ENCODE data around the gene LDLRAP1. TPM values are rescaled to one million over a fixed set of nuclear protein-coding genes. Genes with fewer than 3 reads are reported as not detected.
"Not testable (repeated sequence)": the region's sequence is repeated elsewhere in the genome, so short reads cannot be mapped to it uniquely, and the experiment has no call there.

LDLRAP1 gene
- total RNA-seq, 1 donor from 2014 or later: 4.6 TPM

- DNase-seq (ENCODE audit: low spot score); H3K4me1 Mint-ChIP-seq (ENCODE audit: low read depth): not testable (repeated sequence)
These were observed 60.6 kb downstream of the LDLRAP1 start for GRCh38 chr1:25603779-25604538.

GRCh38 chr1:25607123-25607522, 63.7 kb downstream of the LDLRAP1 start:
- no peak for DNase-seq (ENCODE audit: low spot score)
- Mint-ChIP-seq H3K36me3 (ENCODE audit: low read depth) (no peaks in the 10 kb centered on the region), H3K4me1 (ENCODE audit: low read depth) (no peaks in the 10 kb centered on the region), H3K27me3 (ENCODE audit: insufficient read depth) (peaks cover 59% of the 10 kb centered on the region), H3K4me3 (no peak overlapping the region), H3K27ac (no peak overlapping the region), H3K9me3 (no peaks in the 10 kb centered on the region)
- intact Hi-C loops (cut with micrococcal nuclease): loop anchor here (5.0 kb wide), 1 partner anchor 35 kb away; no protein-coding TSS in a partner anchor

More at GRCh38 chr1:25603779-25604538, 60.6 kb downstream of the LDLRAP1 start:
- H3K27ac Mint-ChIP-seq; intact Hi-C loops (cut with micrococcal nuclease); H3K9me3 Mint-ChIP-seq; H3K36me3 Mint-ChIP-seq (ENCODE audit: low read depth); H3K4me3 Mint-ChIP-seq: not testable (repeated sequence)
- H3K27me3 Mint-ChIP-seq (ENCODE audit: insufficient read depth): peaks cover 46% of the 10 kb centered on the region

- Mint-ChIP-seq H3K36me3 (ENCODE audit: low read depth) (no peaks in the 10 kb centered on the region), H3K27me3 (ENCODE audit: insufficient read depth) (peaks cover 71% of the 10 kb centered on the region), H3K4me3 (no peak overlapping the region), H3K9me3 (no peaks in the 10 kb centered on the region), H3K4me1 (ENCODE audit: low read depth) (no peaks in the 10 kb centered on the region), H3K27ac (no peak overlapping the region)
- DNase-seq (ENCODE audit: low spot score): peak; percentile 76
- intact Hi-C loops (cut with micrococcal nuclease): loop anchor here (1.0 to 5.0 kb wide), 2 partner anchors 34 to 188 kb away; no protein-coding TSS in a partner anchor
These were observed 65.2 kb downstream of the LDLRAP1 start for GRCh38 chr1:25608488-25609178.

- H3K4me1 Mint-ChIP-seq (ENCODE audit: low read depth): peaks cover 3% of the 10 kb centered on the region
- H3K4me3 Mint-ChIP-seq: no peak overlapping the region
- H3K9me3 Mint-ChIP-seq: no peaks in the 10 kb centered on the region
- no peaks in the 10 kb centered on the region for H3K36me3 Mint-ChIP-seq (ENCODE audit: low read depth)
- DNase-seq (ENCODE audit: low spot score): no peak
- H3K27ac Mint-ChIP-seq: no peak overlapping the region
- intact Hi-C loops (cut with micrococcal nuclease): loop anchor here (5.0 kb wide), 1 partner anchor 32 kb away; no protein-coding TSS in a partner anchor
- peaks cover 79% of the 10 kb centered on the region for H3K27me3 Mint-ChIP-seq (ENCODE audit: insufficient read depth)
These were observed 66.5 kb downstream of the LDLRAP1 start for GRCh38 chr1:25609921-25610320.

GRCh38 chr1:25610822-25611630, 67.6 kb downstream of the LDLRAP1 start:
- DNase-seq (ENCODE audit: low spot score): no peak
- peaks cover 13% of the 10 kb centered on the region for H3K4me1 Mint-ChIP-seq (ENCODE audit: low read depth)
- no peaks in the 10 kb centered on the region for H3K36me3 Mint-ChIP-seq (ENCODE audit: low read depth)
- H3K27ac Mint-ChIP-seq: no peak overlapping the region
- H3K27me3 Mint-ChIP-seq (ENCODE audit: insufficient read depth): peaks cover 77% of the 10 kb centered on the region
- no peaks in the 10 kb centered on the region for H3K9me3 Mint-ChIP-seq
- H3K4me3 Mint-ChIP-seq: no peak overlapping the region
- intact Hi-C loops (cut with micrococcal nuclease): no loop called here

GRCh38 chr1:25611843-25612242, 68.4 kb downstream of the LDLRAP1 start:
- Mint-ChIP-seq H3K27ac (no peak overlapping the region), H3K27me3 (ENCODE audit: insufficient read depth) (peaks cover 70% of the 10 kb centered on the region), H3K4me3 (no peak overlapping the region), H3K36me3 (ENCODE audit: low read depth) (no peaks in the 10 kb centered on the region), H3K4me1 (ENCODE audit: low read depth) (peaks cover 13% of the 10 kb centered on the region), H3K9me3 (no peaks in the 10 kb centered on the region)
- no peak for DNase-seq (ENCODE audit: low spot score)
- intact Hi-C loops (cut with micrococcal nuclease): loop anchor here (2.0 kb wide), 1 partner anchor 59 kb away; no protein-coding TSS in a partner anchor

- no peak for DNase-seq (ENCODE audit: low spot score)
- no peaks in the 10 kb centered on the region for H3K9me3 Mint-ChIP-seq
- intact Hi-C loops (cut with micrococcal nuclease): loop anchor here (2.0 kb wide), 1 partner anchor 60 kb away; no protein-coding TSS in a partner anchor
- peaks cover 13% of the 10 kb centered on the region for H3K4me1 Mint-ChIP-seq (ENCODE audit: low read depth)
- H3K36me3 Mint-ChIP-seq (ENCODE audit: low read depth): no peaks in the 10 kb centered on the region
- peaks cover 68% of the 10 kb centered on the region for H3K27me3 Mint-ChIP-seq (ENCODE audit: insufficient read depth)
- H3K4me3 Mint-ChIP-seq: no peak overlapping the region
- H3K27ac Mint-ChIP-seq: no peak overlapping the region
These were observed 69.0 kb downstream of the LDLRAP1 start for GRCh38 chr1:25612421-25612820.

GRCh38 chr1:25613091-25613490, 69.7 kb downstream of the LDLRAP1 start:
- H3K27me3 Mint-ChIP-seq (ENCODE audit: insufficient read depth): peaks cover 69% of the 10 kb centered on the region
- intact Hi-C loops (cut with micrococcal nuclease): loop anchor here (2.0 kb wide), 1 partner anchor 60 kb away; no protein-coding TSS in a partner anchor
- H3K9me3 Mint-ChIP-seq: no peaks in the 10 kb centered on the region
- H3K27ac Mint-ChIP-seq: no peak overlapping the region
- peaks cover 13% of the 10 kb centered on the region for H3K4me1 Mint-ChIP-seq (ENCODE audit: low read depth)
- H3K4me3 Mint-ChIP-seq: no peak overlapping the region
- H3K36me3 Mint-ChIP-seq (ENCODE audit: low read depth): no peaks in the 10 kb centered on the region
- no peak for DNase-seq (ENCODE audit: low spot score)

GRCh38 chr1:25614501-25615171, 71.2 kb downstream of the LDLRAP1 start:
- no peak for DNase-seq (ENCODE audit: low spot score)
- H3K27me3 Mint-ChIP-seq (ENCODE audit: insufficient read depth): peaks cover 74% of the 10 kb centered on the region

GRCh38 chr1:25615172-25615541, 71.8 kb downstream of the LDLRAP1 start:
- H3K27ac Mint-ChIP-seq: peak overlapping the region; percentile 57
- no peaks in the 10 kb centered on the region for H3K9me3 Mint-ChIP-seq
- intact Hi-C loops (cut with micrococcal nuclease): loop anchor here (5.0 kb wide), 1 partner anchor 183 kb away; the partner anchor contains the start of gene MACO1
- H3K4me1 Mint-ChIP-seq (ENCODE audit: low read depth): peaks cover 33% of the 10 kb centered on the region
- DNase-seq (ENCODE audit: low spot score): no peak
- peaks cover 75% of the 10 kb centered on the region for H3K27me3 Mint-ChIP-seq (ENCODE audit: insufficient read depth)
- H3K4me3 Mint-ChIP-seq: peak overlapping the region; percentile 63
- no peaks in the 10 kb centered on the region for H3K36me3 Mint-ChIP-seq (ENCODE audit: low read depth)

More at GRCh38 chr1:25614501-25615171, 71.2 kb downstream of the LDLRAP1 start:
- Mint-ChIP-seq H3K9me3 (no peaks in the 10 kb centered on the region), H3K27ac (no peak overlapping the region), H3K36me3 (ENCODE audit: low read depth) (no peaks in the 10 kb centered on the region), H3K4me3 (no peak overlapping the region), H3K4me1 (ENCODE audit: low read depth) (peaks cover 28% of the 10 kb centered on the region)
- intact Hi-C loops (cut with micrococcal nuclease): loop anchor here (5.0 kb wide), 1 partner anchor 182 kb away; the partner anchor contains the start of gene MACO1

GRCh38 chr1:25615563-25616094, 72.2 kb downstream of the LDLRAP1 start:
- peak overlapping the region; percentile 63 for H3K4me3 Mint-ChIP-seq
- intact Hi-C loops (cut with micrococcal nuclease): loop anchor here (5.0 kb wide), 1 partner anchor 183 kb away; the partner anchor contains the start of gene MACO1
- H3K36me3 Mint-ChIP-seq (ENCODE audit: low read depth): no peaks in the 10 kb centered on the region
- H3K9me3 Mint-ChIP-seq: no peaks in the 10 kb centered on the region
- peaks cover 38% of the 10 kb centered on the region for H3K4me1 Mint-ChIP-seq (ENCODE audit: low read depth)
- peak overlapping the region; percentile 57 for H3K27ac Mint-ChIP-seq
- H3K27me3 Mint-ChIP-seq (ENCODE audit: insufficient read depth): peaks cover 74% of the 10 kb centered on the region
- no peak for DNase-seq (ENCODE audit: low spot score)

All from activated T-helper 1 cell treated with anti-CD3 and anti-CD28 coated beads, Interleukin-12 subunit alpha, Interleukin-12 subunit beta, Interleukin-2, Interleukin-4 antibody, amounts not matched to agents 30 ng/mL and 10 ng/mL and 1 ng/mL, durations not matched to agents 14 hours and 24 hours and 36 hours (primary cell).